C4-2B (cell line): ENCODE data around the gene SCARB1.

ENCODE experiments used
- CTCF ChIP-seq: fragments of 450-650 bp; conservative IDR thresholded peaks from 2 replicates; pipeline ENCODE4 v1.5.1; 2017; ENCODE audit warnings: mild to moderate bottlenecking
- ZFX ChIP-seq: fragments of 450-650 bp; IDR thresholded peaks from 2 replicates; pipeline ENCODE4 v1.6.1; 2017

GRCh38 chr12:124812356-124812755 lies 51.3 kb downstream of the SCARB1 start:
- TF ChIP-seq CTCF (no peak), ZFX (no peak)
